IPS-20b (cell line): Measurements from ENCODE around the gene IRAK1.

Experiments used
- H3K27ac ChIP-seq: one replicate; pipeline ENCODE4 v1.5.1; 2013; ENCODE audit warnings: low read length
- H3K27me3 ChIP-seq: 2 replicates; pipeline ENCODE4 v1.6.1; 2013; ENCODE audit warnings: mild to moderate bottlenecking, low read length, inconsistent platforms; ENCODE audit not compliant: insufficient read depth
- H3K36me3 ChIP-seq: 2 replicates; pipeline ENCODE4 v1.6.1; 2013; ENCODE audit warnings: low read depth, mild to moderate bottlenecking, inconsistent platforms, low read length, moderate library complexity; ENCODE audit not compliant: insufficient read depth
- H3K4me1 ChIP-seq: 2 replicates; pipeline ENCODE4 v1.6.1; 2013; ENCODE audit warnings: mild to moderate bottlenecking, control low read depth, inconsistent platforms, low read length, moderate library complexity; ENCODE audit not compliant: insufficient read depth
- H3K4me3 ChIP-seq: 2 replicates; pipeline ENCODE4 v1.5.1; 2013; ENCODE audit warnings: mild to moderate bottlenecking, low read length, inconsistent platforms
- H3K9ac ChIP-seq: 2 replicates; pipeline ENCODE4 v1.6.1; 2013; ENCODE audit warnings: low read depth, mild to moderate bottlenecking, inconsistent platforms, low read length, moderate library complexity
- H3K9me3 ChIP-seq: 2 replicates; pipeline ENCODE4 v1.6.1; 2013; ENCODE audit warnings: mild to moderate bottlenecking, low read depth, low read length, inconsistent platforms; ENCODE audit not compliant: insufficient read depth

The IRAK1 gene

GRCh38 chrX:153972368-153973126, 47.2 kb downstream of the IRAK1 start, which contains the start of gene TMEM187:
TMEM187 (plus strand) TSS chrX:153972754; CDS start chrX:153982063, 9,309 bp downstream.
- Histone ChIP-seq H3K36me3 (peaks cover 7% of the 10 kb centered on the region; the same call in 1 of the 2 replicates), H3K4me1 (peaks cover 12% of the 10 kb centered on the region; the same call in 1 of the 2 replicates), H3K9ac (peak within 1 kb of the TSS; percentile 100), H3K27ac (peak within 1 kb of the TSS; percentile 99), H3K9me3 (no peaks in the 10 kb centered on the region), H3K27me3 (no peaks in the 10 kb centered on the region), H3K4me3 (peak within 1 kb of the TSS; percentile 94)

- H3K9me3 ChIP-seq, result no peaks in the 10 kb centered on the region
- peak within 1 kb of the TSS; percentile 99 for H3K27ac ChIP-seq
- H3K4me3 ChIP-seq, result peak within 1 kb of the TSS; percentile 94
- peaks cover 12% of the 10 kb centered on the region; the same call in 1 of the 2 replicates for H3K4me1 ChIP-seq
- no peaks in the 10 kb centered on the region for H3K27me3 ChIP-seq
- H3K36me3 ChIP-seq, result peaks cover 7% of the 10 kb centered on the region; the same call in 1 of the 2 replicates
- H3K9ac ChIP-seq, result peak within 1 kb of the TSS; percentile 100
Observed at GRCh38 chrX:153971450-153972367, 48.0 kb downstream of the IRAK1 start, which contains the start of gene HCFC1. HCFC1 (minus strand) TSS chrX:153971818; CDS start chrX:153970840, 978 bp downstream.

GRCh38 chrX:153971124-153971449, 48.6 kb downstream of the IRAK1 start:
- Histone ChIP-seq H3K9ac (peak overlapping the region; percentile 100), H3K36me3 (peaks cover 7% of the 10 kb centered on the region; the same call in 1 of the 2 replicates), H3K9me3 (no peaks in the 10 kb centered on the region), H3K27ac (peak overlapping the region; percentile 99), H3K4me3 (peak overlapping the region; percentile 94), H3K27me3 (no peaks in the 10 kb centered on the region), H3K4me1 (peaks cover 12% of the 10 kb centered on the region; the same call in 1 of the 2 replicates)

GRCh38 chrX:153970357-153971123, 49.2 kb downstream of the IRAK1 start:
- no peaks in the 10 kb centered on the region for H3K27me3 ChIP-seq
- peak overlapping the region; percentile 100 for H3K9ac ChIP-seq
- H3K4me1 ChIP-seq, result peaks cover 12% of the 10 kb centered on the region; the same call in 1 of the 2 replicates

GRCh38 chrX:153969904-153970356, 49.8 kb downstream of the IRAK1 start:
- peaks cover 7% of the 10 kb centered on the region; the same call in 1 of the 2 replicates for H3K36me3 ChIP-seq
- peak overlapping the region; percentile 72; the same call in 1 of the 2 replicates for H3K9ac ChIP-seq
- peaks cover 12% of the 10 kb centered on the region; the same call in 1 of the 2 replicates for H3K4me1 ChIP-seq
- no peaks in the 10 kb centered on the region for H3K9me3 ChIP-seq
- H3K27ac ChIP-seq, result no peak overlapping the region
- no peaks in the 10 kb centered on the region for H3K27me3 ChIP-seq
- peak overlapping the region; percentile 94 for H3K4me3 ChIP-seq

More at GRCh38 chrX:153970357-153971123, 49.2 kb downstream of the IRAK1 start:
- Histone ChIP-seq H3K9me3 (no peaks in the 10 kb centered on the region), H3K27ac (peak overlapping the region; percentile 99), H3K36me3 (peaks cover 7% of the 10 kb centered on the region; the same call in 1 of the 2 replicates), H3K4me3 (peak overlapping the region; percentile 94)

GRCh38 chrX:153969125-153969903, 50.4 kb downstream of the IRAK1 start:
- Histone ChIP-seq H3K27ac (no peak overlapping the region), H3K4me3 (peak overlapping the region; percentile 94), H3K4me1 (peaks cover 12% of the 10 kb centered on the region; the same call in 1 of the 2 replicates), H3K9me3 (no peaks in the 10 kb centered on the region), H3K27me3 (no peaks in the 10 kb centered on the region), H3K36me3 (peaks cover 7% of the 10 kb centered on the region; the same call in 1 of the 2 replicates), H3K9ac (peak overlapping the region; percentile 72; the same call in 1 of the 2 replicates)

GRCh38 chrX:153968754-153969124, 51.0 kb downstream of the IRAK1 start:
- Histone ChIP-seq H3K4me1 (peaks cover 12% of the 10 kb centered on the region; the same call in 1 of the 2 replicates), H3K27ac (no peak overlapping the region), H3K36me3 (peaks cover 11% of the 10 kb centered on the region), H3K4me3 (peak overlapping the region; percentile 94), H3K9me3 (no peaks in the 10 kb centered on the region), H3K27me3 (no peaks in the 10 kb centered on the region), H3K9ac (peak overlapping the region; percentile 72; the same call in 1 of the 2 replicates)

GRCh38 chrX:153968255-153968654, 51.4 kb downstream of the IRAK1 start:
- Histone ChIP-seq H3K27me3 (no peaks in the 10 kb centered on the region), H3K9me3 (no peaks in the 10 kb centered on the region), H3K9ac (peak overlapping the region; percentile 72; the same call in 1 of the 2 replicates), H3K36me3 (peaks cover 16% of the 10 kb centered on the region), H3K27ac (no peak overlapping the region), H3K4me3 (peak overlapping the region; percentile 94; the same call in 1 of the 2 replicates), H3K4me1 (peaks cover 12% of the 10 kb centered on the region; the same call in 1 of the 2 replicates)

GRCh38 chrX:153967536-153968224, 52.0 kb downstream of the IRAK1 start:
- Histone ChIP-seq H3K9ac (no peak overlapping the region), H3K4me3 (peak overlapping the region; percentile 94; the same call in 1 of the 2 replicates), H3K4me1 (peaks cover 12% of the 10 kb centered on the region; the same call in 1 of the 2 replicates), H3K27me3 (no peaks in the 10 kb centered on the region), H3K36me3 (peaks cover 22% of the 10 kb centered on the region), H3K9me3 (no peaks in the 10 kb centered on the region), H3K27ac (no peak overlapping the region)
